Colonic mucosa (tissue), 4 donors: Measurements from ENCODE around the gene TTYH2. TPM values are rescaled to one million over a fixed set of nuclear protein-coding genes. Genes with fewer than 3 reads are reported as not detected.
A peak's percentile ranks its signal among the peaks of the same experiment; 100 is the strongest.

Experiments
- DNase-seq: peaks from one replicate; pipeline ENCODE4 v3.0.0-alpha.2; 2020
- H3K27ac ChIP-seq: fragments of 200-600 bp; one replicate; pipeline ENCODE4 v1.8.0; 2021
- H3K27me3 ChIP-seq: fragments of 200-600 bp; one replicate; pipeline ENCODE4 v1.8.0; 2021
- H3K36me3 ChIP-seq: fragments of 200-600 bp; one replicate; pipeline ENCODE4 v1.8.0; 2021
- H3K4me1 ChIP-seq: fragments of 200-600 bp; one replicate; pipeline ENCODE4 v1.8.0; 2021; ENCODE audit warnings: mild to moderate bottlenecking
- H3K4me3 ChIP-seq: fragments of 200-600 bp; one replicate; pipeline ENCODE4 v1.8.0; 2021
- H3K9ac ChIP-seq, 2 donors: one replicate each; pipeline ENCODE4 v1.7.0; 2013; ENCODE audit warnings: control low read depth in 2 of 2, low read depth in 2 of 2, low read length in 2 of 2
- H3K9me3 ChIP-seq: fragments of 200-600 bp; one replicate; pipeline ENCODE4 v1.8.0; 2021
- CTCF ChIP-seq: fragments of 200-600 bp; IDR thresholded peaks from one replicate; pipeline ENCODE4 v1.8.0; 2022; ENCODE audit warnings: antibody characterized with exemption, mild to moderate bottlenecking
- intact Hi-C: fragments of 100-400 bp; cut with DNase I; formaldehyde crosslinking; loops from one replicate; pipeline ENCODE4 v1.14.1; 2022
- total RNA-seq, 2 donors: library from RNA; stranded (reverse); fragmentation: NEBNext Ultra II Directional in 1 of 2; extraction: Animal tissue kit (Norgen Biotek cat#: 25700) in 1 of 2; gene quantifications; one replicate each; pipeline ENCODE4 v1.2.1, GENCODE V29; 2021
- donor health status: healthy.
- donor health status: DM: no; HTN: no; CAD: no.
- donor health status: DM: no; HTN: no; CAD: no.

TTYH2 gene
- total RNA-seq, 2 donors from 2014 or later: 0.86 to 2.9 TPM

- intact Hi-C loops: no loop called here
- no peak overlapping the region for H3K27ac ChIP-seq
- H3K36me3 ChIP-seq: no peaks in the 10 kb centered on the region
- no peaks in the 10 kb centered on the region for H3K9me3 ChIP-seq
- no peaks in the 10 kb centered on the region for H3K4me1 ChIP-seq
- H3K9ac ChIP-seq: no peak overlapping the region
- H3K4me3 ChIP-seq: no peak overlapping the region
- DNase-seq: no peak
- no peak for TF ChIP-seq CTCF
- H3K27me3 ChIP-seq: no peaks in the 10 kb centered on the region
Observed at GRCh38 chr17:74240618-74241205, 27.3 kb downstream of the TTYH2 start.

GRCh38 chr17:74241431-74241830 lies 28.1 kb downstream of the TTYH2 start:
- Histone ChIP-seq H3K27me3 (no peaks in the 10 kb centered on the region), H3K27ac (no peak overlapping the region), H3K9ac (peak overlapping the region in 1 of 2 donors; percentile 12), H3K4me3 (no peak overlapping the region), H3K9me3 (no peaks in the 10 kb centered on the region), H3K36me3 (no peaks in the 10 kb centered on the region), H3K4me1 (no peaks in the 10 kb centered on the region)
- DNase-seq: no peak
- TF ChIP-seq CTCF: no peak
- intact Hi-C loops: no loop called here

- Histone ChIP-seq H3K4me1 (no peaks in the 10 kb centered on the region), H3K9ac (peak overlapping the region in 1 of 2 donors; percentile 12), H3K36me3 (no peaks in the 10 kb centered on the region), H3K9me3 (no peaks in the 10 kb centered on the region), H3K27me3 (no peaks in the 10 kb centered on the region), H3K4me3 (no peak overlapping the region), H3K27ac (no peak overlapping the region)
- TF ChIP-seq CTCF: no peak
- intact Hi-C loops: no loop called here
- no peak for DNase-seq
Observed at GRCh38 chr17:74241847-74242246, 28.5 kb downstream of the TTYH2 start.

- H3K9ac ChIP-seq: no peak overlapping the region
- H3K27ac ChIP-seq: no peak overlapping the region
Observed at GRCh38 chr17:74243013-74243755, 29.8 kb downstream of the TTYH2 start.

GRCh38 chr17:74244128-74244527 lies 30.8 kb downstream of the TTYH2 start:
- Histone ChIP-seq H3K4me1 (no peaks in the 10 kb centered on the region), H3K9ac (no peak overlapping the region), H3K4me3 (no peak overlapping the region), H3K9me3 (no peaks in the 10 kb centered on the region), H3K27me3 (no peaks in the 10 kb centered on the region), H3K27ac (no peak overlapping the region), H3K36me3 (no peaks in the 10 kb centered on the region)
- no peak for DNase-seq
- no peak for TF ChIP-seq CTCF
- intact Hi-C loops: no loop called here

More at GRCh38 chr17:74243013-74243755, 29.8 kb downstream of the TTYH2 start:
- Histone ChIP-seq H3K4me3 (no peak overlapping the region), H3K27me3 (no peaks in the 10 kb centered on the region), H3K36me3 (no peaks in the 10 kb centered on the region), H3K9me3 (no peaks in the 10 kb centered on the region), H3K4me1 (no peaks in the 10 kb centered on the region)
- no peak for TF ChIP-seq CTCF
- no peak for DNase-seq
- intact Hi-C loops: no loop called here
